Motor neuron (in vitro differentiated cells): ENCODE measurements around the gene XRN2. TPM values are rescaled to one million over a fixed set of nuclear protein-coding genes. Genes with fewer than 3 reads are reported as not detected.
A peak's percentile ranks its signal among the peaks of the same experiment; 100 is the strongest.

Experiments used
- ATAC-seq, 8 experiments: fragments of 200-7000 bp; cut with Tn5 transposase; replicated peaks in 6 of 8; 2 replicates each; pipeline ENCODE4 v1.8.0; 2021; ENCODE audit warnings: mild to moderate bottlenecking in 8 of 8, moderate library complexity in 8 of 8
- H3K27ac ChIP-seq, 2 donors: fragments of 250-450 bp; sonication (Bioruptor Pico); 2 replicates each; pipeline ENCODE4 v1.9.0; 2021; ENCODE audit warnings: antibody characterized with exemption in 2 of 2, mild to moderate bottlenecking in 2 of 2, moderate library complexity in 1 of 2
- H3K4me1 ChIP-seq, 2 donors: fragments of 250-450 bp; sonication (Bioruptor Pico); replicated peaks in 1 of 2; 2 replicates each; pipeline ENCODE4 v1.6.1; 2021; ENCODE audit warnings: antibody characterized with exemption in 2 of 2, mild to moderate bottlenecking in 2 of 2, moderate library complexity in 1 of 2
- H3K4me3 ChIP-seq, 5 donors: fragments of 250-450 bp; sonication (Bioruptor Pico); 2 replicates each; pipeline ENCODE4 v1.9.0; 2021; ENCODE audit warnings: antibody characterized with exemption in 5 of 5, mild to moderate bottlenecking in 5 of 5, moderate library complexity in 4 of 5
- WGBS, 10 experiments: fragments of 450-650 bp; shearing (Covaris generic); methylation state at CpG; one replicate each; pipeline ENCODE4 v1.0.0; 2022; 5-methylcytosine and 5-hydroxymethylcytosine counted together
- in situ Hi-C, 9 experiments: fragments of 400-800 bp; cut with MboI; loops; one replicate each; pipeline ENCODE4 v1.15.0; 2021; ENCODE audit warnings: low sequenced_read_pairs in 9 of 9, low pct_unique_long_range_greater_than_20kb in 2 of 9; ENCODE audit not compliant: unreplicated experiment in 9 of 9
- total RNA-seq, 8 experiments: library from RNA; unstranded; fragments of 300-600 nt; gene quantifications; 2 replicates each; pipeline versions ENCODE4 v1.2.3 to v1.2.4, GENCODE V29; 2022

The XRN2 gene
- total RNA-seq, 8 experiments from 2014 or later = 43.4 to 102 (median 71.2) TPM

DNA sequence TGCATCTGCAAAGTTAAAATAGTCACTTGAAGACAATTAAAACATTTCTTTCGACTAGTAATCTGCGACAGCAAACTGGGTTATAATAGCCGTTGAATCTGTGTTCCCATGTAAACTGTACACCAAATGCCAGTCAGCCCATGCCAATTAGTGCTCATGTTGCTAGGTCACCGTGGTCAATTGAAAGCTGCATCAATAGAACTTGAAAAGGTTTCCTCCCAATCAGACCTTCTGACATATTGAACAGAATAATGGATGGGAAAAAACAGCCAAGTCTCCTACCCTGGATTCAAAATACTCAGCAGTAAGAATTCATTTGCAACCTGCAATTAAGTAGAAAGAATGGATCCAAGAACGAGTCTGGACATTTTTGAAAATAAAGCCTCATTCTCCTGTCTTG lies 83.0 kb downstream of the XRN2 start:
- in situ Hi-C loops = no loop called here
- WGBS, 10 experiments = 83 to 100% (median 92%) methylated on average over 1 to 5 of the region's 5 CpGs
- no peak for ATAC-seq
- Histone ChIP-seq H3K4me1 (no peaks in the 10 kb centered on the region), H3K4me3 (no peak overlapping the region), H3K27ac (no peak overlapping the region)

DNA sequence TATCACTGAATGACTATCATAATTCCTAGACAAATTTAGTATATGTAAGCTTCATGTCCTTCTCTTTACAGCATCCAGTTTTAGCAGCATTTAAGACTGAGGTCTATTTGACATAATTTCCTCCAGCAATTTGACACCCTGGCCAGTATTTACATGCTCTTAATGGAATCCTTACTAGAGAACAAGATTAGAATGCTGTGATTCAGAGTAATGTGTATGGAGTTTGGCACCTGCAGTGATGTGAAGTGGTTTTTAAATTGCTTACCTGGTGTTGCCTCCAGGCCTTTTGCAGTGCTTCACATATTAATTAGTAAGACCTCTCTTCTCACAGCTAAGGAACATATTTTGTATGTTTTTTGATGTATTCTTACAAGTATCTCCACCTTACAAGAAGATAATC lies 84.4 kb downstream of the XRN2 start:
- Histone ChIP-seq H3K4me1 (peaks cover 5% of the 10 kb centered on the region in 2 donors), H3K4me3 (no peak overlapping the region), H3K27ac (no peak overlapping the region)
- in situ Hi-C loops = no loop called here
- no peak for ATAC-seq

DNA sequence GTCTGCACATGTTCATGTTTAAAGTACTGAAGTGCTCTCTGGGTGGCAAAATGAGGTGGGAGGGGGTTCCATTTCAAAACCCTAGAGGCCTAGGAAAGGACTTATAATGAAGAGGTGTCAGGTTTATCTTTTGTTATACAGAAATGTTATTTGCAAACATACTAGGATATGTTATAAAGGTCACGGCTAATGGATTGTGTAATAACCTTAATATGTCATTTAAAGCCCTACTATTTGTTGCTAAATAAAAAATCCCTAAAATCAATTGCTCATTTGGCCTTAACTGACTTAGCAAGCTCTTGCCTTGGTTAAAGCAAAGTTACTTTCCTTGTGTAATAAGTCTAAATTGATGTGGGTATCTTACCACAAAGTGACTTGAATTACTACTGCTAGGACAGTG lies 85.4 kb downstream of the XRN2 start:
- no peak for ATAC-seq
- Histone ChIP-seq H3K27ac (no peak overlapping the region), H3K4me3 (no peak overlapping the region), H3K4me1 (peaks cover 5% of the 10 kb centered on the region in 2 donors)
- in situ Hi-C loops = no loop called here
- 57 to 100% (median 85%) methylated on average over 1 of the region's 1 CpG; no CpG with 5 or more reads in 4 of the 10 experiments for WGBS, 10 experiments

DNA sequence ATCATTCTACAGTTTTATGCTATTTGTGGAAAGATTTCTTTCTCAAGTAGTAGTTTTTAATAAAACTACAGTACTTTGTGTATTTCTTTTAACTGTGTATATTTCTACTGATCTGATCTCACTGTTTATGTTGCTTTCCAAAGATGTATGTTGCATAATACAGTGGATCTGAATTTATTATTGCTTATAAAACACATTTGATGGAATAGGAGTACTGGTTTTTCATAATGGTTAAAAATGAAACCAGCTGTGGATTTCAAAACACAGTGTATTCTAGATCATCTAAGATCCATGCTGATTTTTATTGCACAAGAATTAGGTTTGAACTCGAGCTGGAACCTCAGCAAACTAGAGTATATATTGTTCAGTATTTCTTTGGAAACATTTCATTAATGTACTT lies 86.2 kb downstream of the XRN2 start:
- no peak overlapping the region for H3K27ac ChIP-seq
- ATAC-seq = no peak
- H3K4me3 ChIP-seq = no peak overlapping the region
- H3K4me1 ChIP-seq = peaks cover 5% of the 10 kb centered on the region in 2 donors
- in situ Hi-C loops = no loop called here
- WGBS, 10 experiments = 0 to 44% (median 0%) methylated on average over 1 of the region's 1 CpG; no CpG with 5 or more reads in 1 of the 10 experiments

DNA sequence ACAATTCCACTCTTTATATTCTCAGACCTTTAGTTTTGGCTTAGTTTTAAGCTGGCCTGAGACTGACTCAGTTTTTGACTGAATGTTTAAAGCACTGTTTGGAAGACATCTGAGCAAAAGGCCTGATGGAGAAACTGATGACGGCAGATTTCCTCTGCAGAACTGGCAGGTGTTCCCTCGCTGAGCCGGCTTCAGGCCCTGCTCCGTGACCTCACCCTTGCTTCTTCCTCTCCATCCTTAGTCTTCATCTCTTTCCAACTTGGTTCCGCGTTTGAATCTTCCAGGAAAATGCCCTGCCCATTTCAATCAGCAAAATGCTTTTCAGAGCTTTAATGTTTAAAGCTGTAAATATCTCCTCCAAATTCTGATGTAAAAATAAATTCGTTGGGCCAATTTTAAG lies 87.6 kb downstream of the XRN2 start:
- ATAC-seq = no peak
- H3K4me3 ChIP-seq = no peak overlapping the region

DNA sequence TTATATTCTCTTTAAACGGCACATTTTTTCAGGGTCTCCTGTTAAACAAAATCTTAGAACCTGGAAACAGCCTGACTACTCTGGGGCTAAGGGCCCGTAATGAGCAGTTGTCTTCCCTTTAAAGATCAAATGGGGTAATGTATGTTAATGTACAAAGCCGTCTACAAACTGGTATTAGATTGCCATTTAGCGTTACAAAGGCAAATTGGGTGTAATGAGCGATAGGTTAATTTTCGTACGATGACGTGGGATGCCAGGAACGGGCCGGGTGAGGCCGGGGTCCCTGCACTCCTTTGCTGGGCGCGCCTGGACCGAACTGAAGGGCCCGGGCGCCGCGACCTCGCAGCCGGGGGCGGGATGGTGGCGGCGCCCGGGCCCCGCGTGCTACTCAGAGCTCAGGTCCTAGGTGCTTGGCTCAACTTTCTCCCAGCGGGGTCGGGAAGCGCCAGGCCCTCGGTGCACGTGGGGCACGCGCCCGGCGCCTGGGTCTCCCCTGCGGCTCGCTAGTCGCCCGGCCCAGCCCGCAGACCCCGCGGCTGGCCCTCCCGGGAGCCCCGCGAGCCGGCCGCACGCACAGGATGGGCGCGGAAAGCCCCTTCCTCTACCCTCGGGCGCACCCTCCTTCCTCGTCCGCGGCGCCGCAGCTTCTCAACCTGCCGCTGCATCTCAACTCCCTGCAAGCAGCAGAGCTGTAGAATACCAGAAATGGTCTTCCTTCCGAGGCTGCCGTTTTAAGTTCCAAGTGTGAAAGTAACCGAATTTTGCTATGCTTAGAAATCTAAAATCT lies 88.2 kb downstream of the XRN2 start:
- 2 to 100% (median 43%) methylated on average over 2 to 19 of the region's 61 CpGs for WGBS, 10 experiments
- peak in 6 of 8 experiments; percentile 13 to 60 (median 32) for ATAC-seq
- H3K27ac ChIP-seq = no peak overlapping the region
- H3K4me1 ChIP-seq = peaks cover 5% of the 10 kb centered on the region in 2 donors
- no peak overlapping the region for H3K4me3 ChIP-seq
- in situ Hi-C loops = no loop called here

More for the DNA sequence above, 87.6 kb downstream of the XRN2 start:
- Histone ChIP-seq H3K27ac (no peak overlapping the region), H3K4me1 (peaks cover 5% of the 10 kb centered on the region in 2 donors)
- in situ Hi-C loops = no loop called here
- 0 to 97% (median 55%) methylated on average over 1 to 7 of the region's 7 CpGs for WGBS, 10 experiments

DNA sequence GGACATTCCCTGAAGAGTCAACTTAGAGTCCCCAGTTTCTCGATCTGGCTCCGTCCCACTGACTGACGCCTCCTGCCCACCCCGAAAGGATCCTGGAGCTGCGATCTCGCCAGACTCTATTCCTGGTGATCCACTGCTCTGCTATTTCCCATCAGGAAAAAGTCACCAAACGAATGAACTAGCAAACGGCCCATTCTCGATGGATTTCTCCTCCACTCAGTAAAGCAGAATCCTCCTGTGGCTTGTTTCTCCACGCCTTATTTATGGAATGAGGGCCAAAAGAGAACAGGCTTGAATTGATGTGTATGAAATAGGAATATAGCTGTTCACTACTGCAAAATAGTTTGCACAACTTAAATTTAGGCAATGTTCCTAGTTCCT lies 88.8 kb downstream of the XRN2 start:
- in situ Hi-C loops = no loop called here
- Histone ChIP-seq H3K4me3 (no peak overlapping the region), H3K27ac (no peak overlapping the region), H3K4me1 (peaks cover 5 to 7% of the 10 kb centered on the region in 2 donors)
- 0 to 100% (median 12%) methylated on average over 1 to 9 of the region's 10 CpGs; no CpG with 5 or more reads in 2 of the 10 experiments for WGBS, 10 experiments
- peak in 2 of 8 experiments; percentile 12 to 18 for ATAC-seq

DNA sequence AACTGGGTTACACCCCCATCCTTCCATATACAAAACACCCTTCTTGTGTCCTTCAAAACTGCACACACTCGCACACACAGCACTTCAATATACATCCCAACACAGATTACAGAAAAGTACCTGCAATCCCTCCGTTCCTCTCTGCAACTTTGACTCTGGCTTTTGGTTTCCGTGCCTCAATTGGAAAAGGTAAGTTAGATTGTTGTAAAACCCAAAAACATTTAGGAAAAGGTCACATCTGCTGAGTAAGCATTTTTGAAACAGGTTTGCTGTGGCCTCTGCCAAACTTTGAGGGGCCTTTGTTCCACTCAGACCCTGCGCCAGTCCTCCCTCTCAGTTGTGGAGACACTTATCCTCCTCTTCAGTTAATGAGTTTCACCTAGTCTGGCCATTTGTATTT lies 90.0 kb downstream of the XRN2 start:
- peaks cover 5 to 7% of the 10 kb centered on the region in 2 donors for H3K4me1 ChIP-seq
- H3K27ac ChIP-seq = no peak overlapping the region
- in situ Hi-C loops = no loop called here
- ATAC-seq = no peak
- WGBS, 10 experiments = 8 to 100% (median 33%) methylated on average over 1 to 4 of the region's 4 CpGs; no CpG with 5 or more reads in 1 of the 10 experiments
- H3K4me3 ChIP-seq = no peak overlapping the region

DNA sequence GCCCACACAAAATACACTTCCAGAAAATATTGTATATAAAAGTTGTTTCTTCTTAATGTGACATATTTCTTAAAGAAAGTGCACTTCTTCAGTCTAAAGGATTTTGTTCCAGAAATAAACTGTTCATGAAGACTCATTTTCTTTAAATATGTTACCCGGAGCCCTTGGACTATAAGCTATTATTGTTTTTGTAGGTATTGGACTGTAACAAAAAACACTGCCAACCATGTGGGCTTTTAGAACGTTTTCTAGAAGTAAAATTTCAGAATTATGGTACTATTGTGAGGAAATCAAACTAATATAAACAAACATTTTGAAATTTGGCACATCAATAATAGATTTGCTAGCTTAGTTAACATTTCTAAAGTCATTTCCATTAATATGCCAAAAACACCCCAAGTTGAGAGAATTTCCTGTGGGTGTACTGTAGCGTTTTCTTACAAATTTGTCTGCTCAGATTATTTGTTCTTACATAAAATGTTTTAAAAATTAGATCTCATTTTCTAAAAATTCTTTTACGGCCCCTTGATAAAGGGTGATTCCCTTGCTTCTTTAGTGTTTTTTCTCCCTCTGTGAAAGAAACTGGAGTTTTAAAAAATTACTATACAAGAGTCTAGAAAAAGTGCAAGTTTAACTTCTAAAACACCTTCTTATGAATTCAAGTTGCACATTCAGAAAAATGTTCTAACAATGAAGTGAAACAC lies 90.8 kb downstream of the XRN2 start:
- no peak overlapping the region for H3K27ac ChIP-seq
- in situ Hi-C loops = no loop called here
- H3K4me3 ChIP-seq = no peak overlapping the region
- ATAC-seq = no peak
- 21 to 59% (median 33%) methylated on average over 2 to 4 of the region's 4 CpGs for WGBS, 10 experiments
- H3K4me1 ChIP-seq = peaks cover 5 to 7% of the 10 kb centered on the region in 2 donors

DNA sequence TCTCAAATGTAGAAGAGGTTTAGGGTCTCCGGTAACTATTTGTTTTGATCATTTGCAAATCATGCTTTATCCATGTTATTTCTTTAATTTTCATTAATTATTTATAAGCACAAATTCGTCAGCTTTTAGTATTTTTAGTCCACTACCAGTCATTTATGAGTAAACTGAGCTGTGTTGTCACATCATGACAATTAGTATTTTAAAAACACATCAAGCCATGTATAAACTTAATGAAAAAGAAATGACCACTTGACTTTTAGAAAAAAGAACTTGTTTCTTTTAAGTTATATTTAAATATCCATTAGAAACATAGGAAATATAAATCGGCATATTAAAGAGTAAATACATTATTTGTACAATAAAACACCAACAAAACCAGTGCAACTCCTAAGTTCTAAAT lies 91.4 kb downstream of the XRN2 start:
- Histone ChIP-seq H3K4me1 (peaks cover 5 to 7% of the 10 kb centered on the region in 2 donors), H3K27ac (no peak overlapping the region), H3K4me3 (no peak overlapping the region)
- in situ Hi-C loops = no loop called here
- no peak for ATAC-seq
- 0 to 39% (median 27%) methylated on average over 2 to 3 of the region's 3 CpGs for whole genome bisulfite sequencing, 10 experiments

DNA sequence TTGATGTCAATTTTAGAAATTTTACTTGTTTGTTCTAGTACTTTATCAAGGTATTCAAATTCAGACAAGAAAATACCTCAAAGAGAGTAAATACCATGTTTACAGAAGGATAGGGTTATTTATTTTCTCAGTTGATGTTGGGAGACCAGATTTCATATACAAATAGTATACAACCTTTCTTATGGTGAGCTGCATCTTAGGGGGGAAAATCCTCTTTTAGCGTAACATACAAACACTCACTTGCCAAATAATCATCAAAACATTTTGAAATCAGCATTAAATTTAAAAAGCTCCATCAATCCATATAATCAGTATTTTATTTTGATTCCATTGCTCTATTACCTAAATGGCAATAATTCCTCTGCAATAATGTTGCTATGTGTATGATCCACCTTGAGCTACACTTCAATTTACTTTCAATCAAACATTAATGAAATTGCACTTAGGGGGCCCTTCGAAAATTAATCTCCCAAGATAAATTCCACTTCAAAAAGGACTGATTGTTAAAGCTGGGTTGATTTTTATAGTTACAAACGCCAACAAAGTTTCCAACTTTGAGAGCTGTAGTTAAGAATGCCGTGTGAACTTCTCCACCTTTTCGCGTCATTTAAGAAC lies 92.0 kb downstream of the XRN2 start:
- in situ Hi-C loops = no loop called here
- WGBS, 10 experiments = 0 to 55% (median 9%) methylated on average over 1 to 6 of the region's 6 CpGs
- H3K27ac ChIP-seq = no peak overlapping the region
- no peak overlapping the region for H3K4me3 ChIP-seq
- H3K4me1 ChIP-seq = peaks cover 5 to 7% of the 10 kb centered on the region in 2 donors
- no peak for ATAC-seq

DNA sequence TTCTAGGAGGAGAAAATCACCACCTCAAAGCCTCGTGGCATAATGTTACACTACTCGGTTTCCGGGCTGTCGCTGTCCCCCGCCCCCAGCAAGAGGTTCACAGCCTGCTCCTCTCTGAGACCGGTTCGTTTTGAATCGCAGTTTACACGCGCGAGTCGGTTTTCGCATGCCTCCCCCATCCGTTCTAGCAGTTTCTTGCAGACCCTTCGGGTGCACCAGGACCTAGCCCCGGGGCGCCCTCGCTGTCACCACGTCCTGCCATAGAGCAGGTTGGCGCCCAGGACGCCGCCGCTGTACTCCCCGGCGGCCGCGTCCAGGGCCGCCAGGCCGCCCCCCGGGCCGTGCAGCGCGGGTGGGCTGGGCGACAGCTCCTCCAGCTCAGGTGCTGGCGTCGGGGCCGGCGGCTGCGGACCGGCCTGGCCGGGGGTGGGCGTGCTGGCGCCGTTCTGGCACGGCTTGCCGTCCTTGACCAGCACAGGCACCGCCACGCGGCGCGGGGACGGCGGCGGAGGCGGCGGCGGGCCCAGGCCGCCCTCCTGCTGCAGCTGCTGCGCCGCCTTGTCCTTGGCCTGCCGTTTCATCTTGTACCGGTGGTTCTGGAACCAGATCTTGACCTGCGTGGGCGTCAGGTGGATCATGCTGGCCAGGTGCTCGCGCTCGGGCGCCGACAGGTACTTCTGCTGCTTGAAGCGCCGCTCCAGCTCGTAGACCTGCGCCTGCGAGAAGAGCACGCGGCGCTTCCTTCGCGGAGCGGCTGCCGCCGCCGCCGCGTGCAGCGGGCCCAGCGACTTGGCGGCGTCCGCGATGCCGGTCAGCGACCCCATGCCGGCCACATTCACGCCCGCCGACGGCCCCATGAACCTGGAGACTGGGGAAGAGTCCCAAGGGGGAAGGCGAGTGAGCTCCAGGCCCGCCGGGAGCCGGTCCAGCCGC lies 92.8 kb downstream of the XRN2 start:
- no peak overlapping the region for H3K27ac ChIP-seq
- peaks cover 5 to 7% of the 10 kb centered on the region in 2 donors for H3K4me1 ChIP-seq
- 0 to 15% (median 0%) methylated on average over 1 to 17 of the region's 103 CpGs; no CpG with 5 or more reads in 2 of the 10 experiments for WGBS, 10 experiments
- peak overlapping the region in 2 of 5 donors; percentile 2 to 7 for H3K4me3 ChIP-seq
- in situ Hi-C loops = no loop called here
- peak in 7 of 8 experiments; percentile 30 to 52 (median 40) for ATAC-seq
